Measurements from ENCODE around the gene PARP9.
"Not testable (repeated sequence)": the region's sequence is repeated elsewhere in the genome, so short reads cannot be mapped to it uniquely, and the experiment has no call there.

Gene PARP9

GRCh38 chr3:122506450-122506849 lies 57.6 kb downstream of the PARP9 start:
- Histone ChIP-seq H3K36me3 (ENCODE audit: low read depth) (peaks cover 29% of the 10 kb centered on the region), H3K9me3 (ENCODE audit: severe bottlenecking) (no peaks in the 10 kb centered on the region), H3K27me3 (ENCODE audit: insufficient read depth, poor library complexity, severe bottlenecking) (no peaks in the 10 kb centered on the region), H3K4me1 (ENCODE audit: insufficient read depth, poor library complexity, severe bottlenecking) (peaks cover 5% of the 10 kb centered on the region), H3K4me3 (ENCODE audit: severe bottlenecking) (no peak overlapping the region), H3K27ac (ENCODE audit: poor library complexity, severe bottlenecking) (no peak overlapping the region)
- ATAC-seq (ENCODE audit: low read depth) (no peak), DNase-seq (ENCODE audit: low spot score) (no peak)
- TF ChIP-seq, protein P1, sequence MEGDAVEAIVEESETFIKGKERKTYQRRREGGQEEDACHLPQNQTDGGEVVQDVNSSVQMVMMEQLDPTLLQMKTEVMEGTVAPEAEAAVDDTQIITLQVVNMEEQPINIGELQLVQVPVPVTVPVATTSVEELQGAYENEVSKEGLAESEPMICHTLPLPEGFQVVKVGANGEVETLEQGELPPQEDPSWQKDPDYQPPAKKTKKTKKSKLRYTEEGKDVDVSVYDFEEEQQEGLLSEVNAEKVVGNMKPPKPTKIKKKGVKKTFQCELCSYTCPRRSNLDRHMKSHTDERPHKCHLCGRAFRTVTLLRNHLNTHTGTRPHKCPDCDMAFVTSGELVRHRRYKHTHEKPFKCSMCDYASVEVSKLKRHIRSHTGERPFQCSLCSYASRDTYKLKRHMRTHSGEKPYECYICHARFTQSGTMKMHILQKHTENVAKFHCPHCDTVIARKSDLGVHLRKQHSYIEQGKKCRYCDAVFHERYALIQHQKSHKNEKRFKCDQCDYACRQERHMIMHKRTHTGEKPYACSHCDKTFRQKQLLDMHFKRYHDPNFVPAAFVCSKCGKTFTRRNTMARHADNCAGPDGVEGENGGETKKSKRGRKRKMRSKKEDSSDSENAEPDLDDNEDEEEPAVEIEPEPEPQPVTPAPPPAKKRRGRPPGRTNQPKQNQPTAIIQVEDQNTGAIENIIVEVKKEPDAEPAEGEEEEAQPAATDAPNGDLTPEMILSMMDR (IDR thresholded peaks at IDR 0.05; ENCODE audit: poor library complexity, severe bottlenecking), result no peak

DNA sequence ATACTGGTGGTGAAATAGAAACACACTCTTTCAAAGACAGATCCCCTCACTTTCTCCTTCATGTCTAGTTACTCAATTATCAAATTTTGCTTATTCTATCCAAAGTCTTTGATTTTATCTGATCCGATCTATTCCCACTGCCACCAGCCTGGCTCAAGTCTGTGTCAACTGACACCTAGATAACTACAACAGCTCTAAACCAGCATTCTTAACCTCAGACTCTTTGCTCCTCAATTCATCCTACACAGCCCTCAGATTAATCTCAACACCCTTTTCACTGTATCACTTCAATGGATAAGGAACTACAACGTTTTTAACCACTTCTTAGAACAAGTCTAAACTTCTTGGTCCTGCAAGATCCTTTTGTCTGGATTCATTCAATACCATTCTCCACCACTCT lies 58.4 kb downstream of the PARP9 start:
- Histone ChIP-seq H3K4me3 (ENCODE audit: severe bottlenecking) (no peak overlapping the region), H3K9me3 (ENCODE audit: severe bottlenecking) (no peaks in the 10 kb centered on the region), H3K36me3 (ENCODE audit: low read depth) (peaks cover 29% of the 10 kb centered on the region), H3K27ac (ENCODE audit: poor library complexity, severe bottlenecking) (no peak overlapping the region), H3K27me3 (ENCODE audit: insufficient read depth, poor library complexity, severe bottlenecking) (no peaks in the 10 kb centered on the region), H3K4me1 (ENCODE audit: insufficient read depth, poor library complexity, severe bottlenecking) (peaks cover 5% of the 10 kb centered on the region)
- DNase-seq (ENCODE audit: low spot score), result no peak
- TF ChIP-seq, protein P1 (IDR thresholded peaks at IDR 0.05; ENCODE audit: poor library complexity, severe bottlenecking), result no peak
- ATAC-seq (ENCODE audit: low read depth), result no peak

DNA sequence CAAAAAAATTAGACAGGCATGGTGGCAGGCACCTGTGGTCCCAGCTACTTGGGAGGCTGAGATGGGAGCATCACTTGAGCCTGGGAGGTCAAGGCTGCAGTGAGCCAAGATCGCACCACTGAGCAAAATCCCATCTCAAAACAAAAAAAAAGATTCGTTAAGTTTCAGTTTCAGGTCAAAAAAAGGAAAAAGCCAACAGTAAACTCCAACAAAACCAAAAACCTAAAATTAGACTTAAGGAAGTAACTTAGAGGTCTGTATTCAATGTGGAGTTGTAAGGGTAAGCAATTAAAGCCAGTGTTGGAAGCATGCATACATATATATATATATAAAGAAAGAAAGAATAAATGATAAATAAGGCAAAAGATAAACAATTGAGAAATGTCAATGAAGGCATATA lies 61.2 kb downstream of the PARP9 start:
- peaks cover 7% of the 10 kb centered on the region for H3K4me1 ChIP-seq (ENCODE audit: insufficient read depth, poor library complexity, severe bottlenecking)
- H3K9me3 ChIP-seq (ENCODE audit: severe bottlenecking), result no peaks in the 10 kb centered on the region
- no peak overlapping the region for H3K4me3 ChIP-seq (ENCODE audit: severe bottlenecking)
- no peak for DNase-seq (ENCODE audit: low spot score)
- no peak overlapping the region for H3K27ac ChIP-seq (ENCODE audit: poor library complexity, severe bottlenecking)
- no peak for ATAC-seq (ENCODE audit: low read depth)
- TF ChIP-seq, protein P1 (IDR thresholded peaks at IDR 0.05; ENCODE audit: poor library complexity, severe bottlenecking), result no peak
- H3K27me3 ChIP-seq (ENCODE audit: insufficient read depth, poor library complexity, severe bottlenecking), result no peaks in the 10 kb centered on the region
- peaks cover 21% of the 10 kb centered on the region for H3K36me3 ChIP-seq (ENCODE audit: low read depth)

- H3K36me3 ChIP-seq (ENCODE audit: low read depth), result peaks cover 21% of the 10 kb centered on the region
- no peaks in the 10 kb centered on the region for H3K27me3 ChIP-seq (ENCODE audit: insufficient read depth, poor library complexity, severe bottlenecking)
- H3K4me1 ChIP-seq (ENCODE audit: insufficient read depth, poor library complexity, severe bottlenecking), result peaks cover 15% of the 10 kb centered on the region
- H3K4me3 ChIP-seq (ENCODE audit: severe bottlenecking), result no peak overlapping the region
- H3K9me3 ChIP-seq (ENCODE audit: severe bottlenecking), result no peaks in the 10 kb centered on the region
- TF ChIP-seq, protein P1 (IDR thresholded peaks at IDR 0.05; ENCODE audit: poor library complexity, severe bottlenecking), result no peak
- ATAC-seq (ENCODE audit: low read depth), result no peak
- no peak overlapping the region for H3K27ac ChIP-seq (ENCODE audit: poor library complexity, severe bottlenecking)
- no peak for DNase-seq (ENCODE audit: low spot score)
Measured at GRCh38 chr3:122502139-122502538, 62.0 kb downstream of the PARP9 start.

- DNase-seq (ENCODE audit: low spot score); H3K27ac ChIP-seq (ENCODE audit: poor library complexity, severe bottlenecking); ATAC-seq (ENCODE audit: low read depth); H3K27me3 ChIP-seq (ENCODE audit: insufficient read depth, poor library complexity, severe bottlenecking); H3K4me3 ChIP-seq (ENCODE audit: severe bottlenecking); H3K9me3 ChIP-seq (ENCODE audit: severe bottlenecking): not testable (repeated sequence)
- peaks cover 18% of the 10 kb centered on the region for H3K36me3 ChIP-seq (ENCODE audit: low read depth)
- peaks cover 22% of the 10 kb centered on the region for H3K4me1 ChIP-seq (ENCODE audit: insufficient read depth, poor library complexity, severe bottlenecking)
Measured at GRCh38 chr3:122500964-122501363, 63.1 kb downstream of the PARP9 start.
